Measurements from ENCODE around the gene PACC1.

The PACC1 gene

GRCh38 chr1:212414328-212415106, at the start of gene PACC1:
Gene PACC1 (minus strand): TSS chr1:212414886. CDS start chr1:212414757, 129 bp downstream.
- DNase-seq = peak; percentile 94

DNA sequence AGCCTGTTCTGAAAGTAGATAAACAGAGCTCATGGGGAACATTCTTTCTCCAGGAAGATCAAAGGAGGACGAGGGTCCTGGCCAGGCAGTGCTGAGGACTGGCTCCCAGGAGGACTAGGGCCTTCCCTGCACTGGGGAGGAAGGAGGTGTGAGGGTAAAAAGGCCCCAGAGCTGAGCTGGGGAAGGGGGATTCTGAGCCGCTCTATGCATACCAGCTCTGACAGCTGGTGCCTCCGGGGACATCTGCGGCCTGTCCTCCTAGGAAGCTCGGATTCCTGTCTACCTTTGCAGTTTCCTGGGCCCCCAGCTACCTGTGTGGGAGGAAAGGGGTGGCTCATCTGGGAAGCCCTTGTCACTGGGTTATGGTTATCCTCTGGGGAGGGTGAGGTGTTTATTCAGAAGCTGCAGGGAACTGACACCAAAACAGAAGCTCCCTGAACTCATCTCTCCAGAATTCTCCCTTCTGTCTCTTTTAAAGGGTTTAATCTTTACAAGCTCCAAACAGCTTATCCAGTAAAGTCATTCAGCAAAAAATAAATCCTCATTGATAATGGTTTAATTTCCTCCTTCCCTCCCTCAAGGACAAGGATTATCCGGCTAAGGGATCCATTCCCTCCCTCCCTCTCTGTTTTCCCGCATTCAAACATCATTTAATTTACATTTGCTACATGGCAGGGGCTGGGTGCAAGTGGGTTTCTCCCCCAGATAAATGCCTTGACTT, 49.0 kb upstream of the PACC1 start:
- DNase-seq = no peak

GRCh38 chr1:212461916-212462660, 47.4 kb upstream of the PACC1 start:
- no peak for DNase-seq

DNA sequence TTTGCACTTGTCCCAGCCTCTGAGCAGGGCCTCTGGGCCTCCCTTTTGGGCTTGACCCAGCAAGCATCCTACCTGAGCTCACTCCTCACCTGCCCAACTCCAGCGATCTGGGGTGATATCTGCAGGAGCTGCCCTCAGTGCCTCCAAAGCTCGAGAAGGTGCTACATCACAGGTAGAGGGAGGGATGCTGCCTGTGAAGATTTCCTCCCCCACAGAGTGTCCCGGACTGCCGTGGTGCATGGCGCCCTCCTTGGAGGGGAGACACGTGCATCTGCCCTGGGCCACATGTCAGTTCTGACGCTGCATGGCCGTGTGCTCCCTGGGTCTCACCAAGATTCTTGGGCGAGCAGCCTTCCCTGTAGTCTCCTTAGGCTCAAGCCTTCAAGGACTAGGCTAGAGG, 45.7 kb upstream of the PACC1 start:
- DNase-seq = no peak

DNA sequence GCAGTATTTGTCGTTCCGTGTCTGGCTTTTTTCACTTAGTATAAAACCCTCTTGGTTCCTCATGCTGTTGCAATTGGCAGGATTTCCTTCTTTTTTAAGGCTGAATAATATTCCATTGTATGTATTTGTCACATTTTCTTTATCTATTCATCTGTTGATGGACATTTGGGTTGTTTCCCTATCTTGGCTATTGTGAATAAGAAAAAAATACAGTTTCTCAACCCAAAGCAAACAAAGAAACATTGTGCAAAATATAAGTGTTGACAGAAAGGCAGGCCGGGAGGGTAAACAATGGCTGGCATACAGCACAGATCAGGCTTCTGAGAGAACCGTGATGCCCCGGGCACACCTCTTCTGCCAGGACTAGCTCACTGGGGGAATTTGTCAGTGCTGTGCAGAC, 45.0 kb upstream of the PACC1 start:
- DNase-seq = no peak

DNA sequence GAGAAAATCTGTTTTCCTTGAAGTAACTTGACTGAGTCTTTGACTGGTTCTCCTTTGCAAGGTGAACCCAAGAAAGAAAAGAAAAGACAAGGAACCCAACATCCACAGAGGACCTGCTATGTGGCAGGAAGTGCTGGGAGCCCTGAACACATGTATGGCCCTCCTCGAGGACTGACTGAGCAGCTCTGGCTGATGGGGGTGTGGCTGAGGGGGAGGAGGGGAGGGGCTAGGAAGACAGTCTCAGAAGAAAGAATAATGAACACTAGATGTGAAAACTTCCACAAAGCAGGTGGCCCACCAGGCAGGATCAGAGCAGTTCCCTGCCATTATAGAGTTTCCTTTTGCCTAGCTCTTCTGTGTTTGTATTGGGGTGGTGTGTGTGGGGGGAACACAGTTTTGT, 44.1 kb upstream of the PACC1 start:
- no peak for DNase-seq

- DNase-seq = peak; percentile 55
Observed at GRCh38 chr1:212457740-212458338, 43.2 kb upstream of the PACC1 start.

DNA sequence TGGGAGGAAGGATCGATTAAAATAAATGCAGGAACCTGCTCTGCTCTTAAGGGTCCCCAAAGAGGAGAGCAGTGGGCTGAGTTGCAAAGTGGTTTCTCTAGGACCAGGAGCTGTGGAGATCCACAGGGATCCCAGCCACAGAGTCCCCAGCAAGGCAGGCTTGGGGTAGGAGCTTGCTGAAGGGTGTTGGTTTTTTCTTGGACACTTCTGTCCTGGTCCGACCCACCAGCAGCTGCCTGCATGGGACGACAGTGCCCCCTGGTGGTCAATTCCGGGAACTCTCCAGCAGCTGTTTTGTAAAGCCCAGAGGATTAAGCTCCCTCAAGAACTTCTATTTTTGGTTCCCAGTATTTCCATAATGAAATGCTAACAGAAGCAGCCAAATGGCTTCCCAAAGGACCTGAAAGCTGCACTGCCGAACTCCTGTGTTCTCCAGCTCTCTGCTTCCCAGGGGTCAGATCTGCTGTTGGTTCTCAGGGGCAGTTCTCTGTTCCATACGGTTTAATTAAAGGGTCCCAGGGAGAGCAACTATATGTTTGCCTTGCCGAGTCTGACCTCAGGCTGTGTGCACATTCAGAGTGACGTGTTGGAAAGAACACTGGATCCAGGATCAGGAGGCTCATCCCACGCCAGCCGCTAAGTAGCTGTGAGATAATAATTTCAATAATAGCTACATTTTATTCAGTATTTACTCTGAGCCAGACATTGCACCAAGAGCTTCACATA, 41.3 kb upstream of the PACC1 start:
- DNase-seq = peak; percentile 68

- DNase-seq = no peak
Observed at GRCh38 chr1:212455401-212455800, 40.7 kb upstream of the PACC1 start.

GRCh38 chr1:212454741-212455140, 40.1 kb upstream of the PACC1 start:
- no peak for DNase-seq

- DNase-seq = no peak
Observed at GRCh38 chr1:212453156-212453857, 38.6 kb upstream of the PACC1 start.

DNA sequence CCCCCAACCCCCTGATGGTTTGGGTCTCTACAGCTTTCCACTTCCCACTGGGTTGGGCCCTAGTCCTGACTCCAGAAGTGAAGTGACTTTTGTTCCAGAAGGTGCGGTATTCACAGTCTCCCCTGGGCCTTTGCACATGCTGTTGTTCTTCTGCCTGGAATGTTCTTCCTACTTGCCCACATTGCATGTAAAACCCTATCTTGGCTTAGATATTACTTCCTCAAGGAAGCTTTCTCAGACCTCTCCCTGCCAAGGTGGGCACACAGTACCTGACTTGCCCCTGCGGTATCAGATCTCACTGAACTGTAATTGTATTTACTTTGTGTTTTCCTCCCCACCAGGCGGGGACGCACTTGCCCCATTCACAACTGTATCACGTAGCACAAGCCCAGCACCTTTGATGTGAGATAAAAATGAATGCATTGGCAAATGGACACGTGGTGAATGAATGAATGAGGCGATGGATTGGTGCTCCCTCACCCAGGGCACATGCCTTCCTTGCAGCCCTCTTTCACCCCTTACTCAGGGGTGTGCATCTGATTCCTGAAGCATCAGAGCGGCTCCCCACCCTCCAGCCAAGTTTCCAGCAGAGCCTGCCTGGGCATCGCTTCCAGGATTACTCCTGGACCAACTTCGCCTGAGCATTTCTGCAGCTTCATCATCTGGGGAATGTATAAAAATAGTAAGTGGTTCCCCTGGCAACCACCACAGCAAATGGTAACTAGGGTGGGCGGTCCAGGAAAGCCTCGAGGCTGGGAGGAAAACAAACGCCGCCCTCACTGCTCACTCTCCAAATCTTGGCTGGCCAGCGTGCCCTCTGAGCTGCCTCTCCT, 37.9 kb upstream of the PACC1 start:
- DNase-seq = no peak

GRCh38 chr1:212451416-212452322, 37.0 kb upstream of the PACC1 start:
- no peak for DNase-seq

DNA sequence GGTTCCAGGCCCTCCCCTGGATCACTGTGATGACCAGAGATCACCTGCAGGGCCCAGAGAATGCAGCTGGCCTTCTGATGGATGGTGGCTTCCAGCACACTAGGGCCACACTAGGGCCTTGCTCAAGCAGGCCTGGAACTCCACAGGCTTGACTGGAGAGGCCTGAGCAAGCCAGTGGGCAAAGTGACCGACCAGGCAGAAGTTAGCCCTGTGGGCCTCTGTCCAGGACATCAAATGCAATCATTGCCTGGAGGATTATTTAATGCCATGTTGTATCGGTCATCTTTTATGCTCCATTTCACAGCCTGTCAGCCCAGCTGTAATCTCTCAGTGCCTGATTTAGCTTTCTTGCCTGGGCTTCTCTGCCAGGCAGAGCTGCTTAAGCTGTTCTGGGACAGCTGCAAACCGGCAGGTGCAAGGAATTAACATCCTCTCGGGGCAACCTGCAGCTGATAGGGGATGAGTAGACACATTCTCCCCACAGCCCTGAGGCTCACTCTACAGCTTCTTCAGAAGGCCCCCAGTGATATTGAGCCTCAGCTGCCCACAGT, 35.7 kb upstream of the PACC1 start:
- no peak for DNase-seq

GRCh38 chr1:212447478-212447877, 32.8 kb upstream of the PACC1 start:
- DNase-seq = no peak

DNA sequence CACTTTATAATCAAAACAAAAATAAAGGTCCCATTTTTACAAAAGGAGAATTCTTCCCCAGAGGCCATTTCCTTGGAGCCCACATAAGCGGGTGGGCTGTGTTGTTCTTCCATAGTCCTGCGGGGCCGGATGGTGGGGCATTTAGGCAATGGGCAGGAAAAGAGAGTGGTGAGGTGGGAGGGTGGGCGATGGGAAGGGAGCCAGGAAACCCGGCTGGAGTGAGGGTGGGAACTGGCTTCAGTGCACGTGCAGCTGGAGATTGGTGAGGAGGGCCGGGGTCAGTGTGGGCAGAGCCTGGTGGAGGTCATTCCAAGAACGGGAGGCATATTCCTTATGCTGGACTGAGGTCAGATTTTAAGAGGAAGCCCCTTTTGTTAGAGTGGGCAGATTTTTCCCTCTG, 31.6 kb upstream of the PACC1 start:
- DNase-seq = no peak

DNA sequence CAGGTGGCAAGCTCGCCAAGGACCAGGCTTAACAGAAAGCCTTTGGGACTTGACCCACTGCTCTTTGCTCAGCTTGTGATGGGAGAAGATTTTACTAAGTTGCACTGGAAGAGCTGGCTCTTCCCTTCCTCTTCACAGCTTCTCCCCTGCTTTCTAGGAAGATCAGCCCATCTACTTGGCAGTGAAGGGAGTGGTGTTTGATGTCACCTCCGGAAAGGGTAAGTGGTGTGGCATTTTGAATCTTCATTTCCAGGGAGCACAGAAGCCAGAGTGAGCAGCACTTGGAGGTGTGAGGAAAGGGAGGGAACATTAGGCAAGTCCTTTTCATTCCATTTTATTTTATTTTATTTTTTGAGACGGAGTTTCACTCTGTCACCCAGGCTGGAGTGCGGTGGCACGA, 27.7 kb upstream of the PACC1 start:
- no peak for DNase-seq

DNA sequence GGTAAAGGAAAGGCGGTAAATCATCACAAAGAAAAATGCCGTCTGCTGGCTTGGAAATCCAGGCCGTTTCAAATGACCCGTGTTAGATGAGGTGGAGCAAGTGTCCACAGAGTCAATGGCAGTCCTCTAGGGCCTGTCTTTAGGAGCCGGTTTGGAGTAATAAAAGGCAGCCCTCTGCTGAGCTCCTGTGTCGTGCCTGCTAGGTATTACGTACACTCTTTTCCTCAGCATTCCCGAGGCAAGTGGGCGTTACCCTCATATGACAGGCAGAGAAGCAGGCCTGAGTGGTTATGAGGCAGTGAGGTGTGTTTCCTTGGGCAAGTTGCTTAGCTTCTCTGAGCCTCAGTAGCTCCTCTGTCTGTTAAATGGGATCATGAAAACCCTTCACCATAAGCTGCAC, 25.7 kb upstream of the PACC1 start:
- no peak for DNase-seq

- DNase-seq = no peak
Observed at GRCh38 chr1:212438831-212439237, 24.1 kb upstream of the PACC1 start.
